Measurements from ENCODE around the gene AK8. TPM values are rescaled to one million over a fixed set of nuclear protein-coding genes. Genes with fewer than 3 reads are reported as not detected.
"Not testable (repeated sequence)": the region's sequence is repeated elsewhere in the genome, so short reads cannot be mapped to it uniquely, and the experiment has no call there.

The AK8 gene
- total RNA-seq, 6 experiments from 2014 or later, result 0.07 to 0.24 (median 0.12) TPM; not detected in 1

DNA sequence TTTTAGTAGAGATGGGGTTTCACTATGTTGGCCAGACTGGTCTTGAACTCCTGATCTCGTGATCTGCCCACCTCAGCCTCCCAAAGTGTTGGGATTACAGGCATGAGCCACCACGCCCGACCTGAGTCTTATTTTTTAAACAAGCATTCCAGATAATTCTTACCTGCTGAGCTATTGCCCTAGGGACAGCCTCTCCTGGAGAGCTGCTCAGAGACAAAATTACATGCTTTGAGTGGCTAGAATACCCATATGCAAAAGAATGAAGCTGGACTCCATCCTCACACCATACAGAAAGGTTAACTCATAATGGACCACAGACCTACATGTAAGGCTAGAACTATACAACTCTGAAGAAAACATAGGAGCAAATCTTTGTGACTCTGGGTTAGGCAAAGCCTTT is 166.2 kb downstream of the AK8 start:
- H3K4me1 Mint-ChIP-seq (ENCODE audit: low read depth), result no peaks in the 10 kb centered on the region
- no peak overlapping the region for H3K27ac Mint-ChIP-seq
- H3K4me3 Mint-ChIP-seq, result no peak overlapping the region
- DNase-seq, result no peak
- no peaks in the 10 kb centered on the region for H3K9me3 Mint-ChIP-seq
- TF ChIP-seq, protein P1, sequence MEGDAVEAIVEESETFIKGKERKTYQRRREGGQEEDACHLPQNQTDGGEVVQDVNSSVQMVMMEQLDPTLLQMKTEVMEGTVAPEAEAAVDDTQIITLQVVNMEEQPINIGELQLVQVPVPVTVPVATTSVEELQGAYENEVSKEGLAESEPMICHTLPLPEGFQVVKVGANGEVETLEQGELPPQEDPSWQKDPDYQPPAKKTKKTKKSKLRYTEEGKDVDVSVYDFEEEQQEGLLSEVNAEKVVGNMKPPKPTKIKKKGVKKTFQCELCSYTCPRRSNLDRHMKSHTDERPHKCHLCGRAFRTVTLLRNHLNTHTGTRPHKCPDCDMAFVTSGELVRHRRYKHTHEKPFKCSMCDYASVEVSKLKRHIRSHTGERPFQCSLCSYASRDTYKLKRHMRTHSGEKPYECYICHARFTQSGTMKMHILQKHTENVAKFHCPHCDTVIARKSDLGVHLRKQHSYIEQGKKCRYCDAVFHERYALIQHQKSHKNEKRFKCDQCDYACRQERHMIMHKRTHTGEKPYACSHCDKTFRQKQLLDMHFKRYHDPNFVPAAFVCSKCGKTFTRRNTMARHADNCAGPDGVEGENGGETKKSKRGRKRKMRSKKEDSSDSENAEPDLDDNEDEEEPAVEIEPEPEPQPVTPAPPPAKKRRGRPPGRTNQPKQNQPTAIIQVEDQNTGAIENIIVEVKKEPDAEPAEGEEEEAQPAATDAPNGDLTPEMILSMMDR (IDR thresholded peaks at IDR 0.05), result no peak
- H3K27me3 Mint-ChIP-seq (ENCODE audit: insufficient read depth), result peaks cover 19% of the 10 kb centered on the region
- H3K36me3 Mint-ChIP-seq (ENCODE audit: low read depth), result no peaks in the 10 kb centered on the region

DNA sequence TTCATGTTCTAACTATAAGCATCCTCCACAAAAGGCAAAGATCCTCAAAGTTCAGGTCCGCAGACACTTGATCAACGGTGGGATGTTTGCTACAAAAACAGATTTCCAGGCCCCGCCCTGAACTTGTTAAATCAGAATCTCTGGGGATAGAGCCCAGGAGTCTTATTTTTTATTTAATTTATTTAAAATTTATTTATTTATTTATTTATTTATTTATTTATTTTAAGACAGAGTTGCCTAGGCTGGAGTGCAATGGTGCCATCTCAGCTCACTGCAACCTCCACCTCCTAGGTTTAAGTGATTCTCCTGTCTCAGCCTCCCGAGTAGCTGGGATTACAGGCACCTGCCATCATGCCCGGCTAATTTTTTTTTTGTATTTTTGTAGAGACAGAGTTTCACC is 166.9 kb downstream of the AK8 start:
- not testable (repeated sequence) for H3K36me3 Mint-ChIP-seq (ENCODE audit: low read depth); H3K9me3 Mint-ChIP-seq; H3K4me3 Mint-ChIP-seq; DNase-seq; H3K27ac Mint-ChIP-seq; H3K4me1 Mint-ChIP-seq (ENCODE audit: low read depth)
- H3K27me3 Mint-ChIP-seq (ENCODE audit: insufficient read depth), result peaks cover 26% of the 10 kb centered on the region

DNA sequence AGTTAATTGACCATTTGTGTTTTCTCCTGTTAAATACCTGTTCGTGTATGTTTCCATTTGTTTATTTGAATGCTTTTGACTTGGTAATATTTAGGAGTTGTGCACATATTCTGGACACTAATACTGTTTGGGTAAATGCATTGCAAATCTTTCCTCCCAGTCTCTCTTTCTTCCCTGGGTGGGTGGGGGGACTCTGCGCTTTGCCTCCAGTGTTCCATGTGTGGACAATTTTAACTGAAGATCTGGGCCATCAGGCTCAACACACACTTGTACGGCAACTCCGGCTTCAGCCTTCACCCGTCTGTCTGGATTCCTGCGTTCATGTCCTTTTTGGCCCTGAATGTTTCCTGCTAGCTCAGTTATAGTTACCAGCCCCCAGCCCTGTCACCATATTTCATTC is 167.8 kb downstream of the AK8 start:
- Mint-ChIP-seq H3K36me3 (ENCODE audit: low read depth) (no peaks in the 10 kb centered on the region), H3K27me3 (ENCODE audit: insufficient read depth) (peaks cover 25% of the 10 kb centered on the region), H3K9me3 (no peaks in the 10 kb centered on the region), H3K4me3 (no peak overlapping the region), H3K27ac (no peak overlapping the region), H3K4me1 (ENCODE audit: low read depth) (no peaks in the 10 kb centered on the region)
- TF ChIP-seq, protein P1 (IDR thresholded peaks at IDR 0.05), result no peak
- no peak for DNase-seq

DNA sequence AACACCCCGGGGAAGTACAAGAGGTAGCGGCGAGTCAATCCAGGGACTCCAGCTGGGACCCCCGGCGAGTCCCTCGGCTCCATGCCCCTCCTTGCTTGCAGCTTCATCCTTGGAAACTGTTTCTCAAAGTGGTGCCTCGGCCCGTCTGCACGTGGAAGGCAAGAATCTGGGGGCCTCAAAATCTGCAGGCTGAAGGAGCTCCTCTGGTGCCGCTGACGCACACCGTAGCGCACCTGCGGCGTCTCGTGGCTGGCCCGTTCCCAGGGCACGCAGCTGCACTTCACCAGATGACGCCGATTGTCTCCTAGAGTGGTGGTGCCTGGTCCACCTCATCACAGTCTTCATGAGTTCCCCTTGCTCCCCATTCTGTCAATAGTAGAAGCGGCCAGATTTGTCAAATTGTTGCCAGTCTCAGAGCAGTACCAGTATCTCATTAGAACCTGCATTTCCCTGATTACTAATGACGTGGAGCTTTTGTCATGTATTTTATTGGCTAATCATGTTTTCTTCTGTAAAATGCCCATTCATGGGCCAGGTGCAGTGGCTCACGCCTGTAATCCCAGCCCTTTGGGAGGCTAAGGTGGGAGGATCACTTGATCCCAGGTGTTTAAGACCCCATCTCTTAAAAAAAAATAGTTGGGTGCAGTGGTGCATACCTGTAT is 169.2 kb downstream of the AK8 start:
- Mint-ChIP-seq H3K27me3 (ENCODE audit: insufficient read depth) (peaks cover 25% of the 10 kb centered on the region), H3K9me3 (no peaks in the 10 kb centered on the region), H3K4me1 (ENCODE audit: low read depth) (peaks cover 2% of the 10 kb centered on the region; the same call in 1 of the 2 replicates), H3K36me3 (ENCODE audit: low read depth) (no peaks in the 10 kb centered on the region), H3K27ac (no peak overlapping the region), H3K4me3 (no peak overlapping the region)
- no peak for DNase-seq
- TF ChIP-seq, protein P1 (IDR thresholded peaks at IDR 0.05), result no peak

DNA sequence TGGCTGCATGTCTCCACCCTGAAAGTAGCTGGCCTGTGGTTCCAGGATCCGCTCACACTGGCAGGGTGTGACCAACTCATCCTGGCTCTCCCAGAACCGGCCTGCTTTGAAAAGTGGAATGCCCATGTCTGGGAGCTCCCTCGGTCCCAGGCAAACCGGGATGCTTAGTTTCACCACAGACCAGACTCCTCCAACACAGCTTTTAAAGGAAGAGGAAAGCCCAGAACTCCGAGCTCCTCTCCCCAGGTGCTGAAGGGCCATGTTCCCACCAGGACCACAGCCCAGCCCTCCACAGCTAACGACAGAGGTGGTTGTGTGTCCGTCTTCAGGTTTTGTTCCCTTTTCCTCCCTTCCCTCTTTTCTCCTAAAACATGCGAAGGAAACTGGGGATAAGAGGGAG is 169.8 kb downstream of the AK8 start:
- TF ChIP-seq, protein P1 (IDR thresholded peaks at IDR 0.05), result no peak
- peaks cover 25% of the 10 kb centered on the region for H3K27me3 Mint-ChIP-seq (ENCODE audit: insufficient read depth)
- H3K4me1 Mint-ChIP-seq (ENCODE audit: low read depth), result peaks cover 9% of the 10 kb centered on the region
- H3K36me3 Mint-ChIP-seq (ENCODE audit: low read depth), result no peaks in the 10 kb centered on the region
- H3K4me3 Mint-ChIP-seq, result no peak overlapping the region
- H3K27ac Mint-ChIP-seq, result no peak overlapping the region
- DNase-seq, result no peak
- H3K9me3 Mint-ChIP-seq, result peaks cover 3% of the 10 kb centered on the region; the same call in 1 of the 2 replicates

DNA sequence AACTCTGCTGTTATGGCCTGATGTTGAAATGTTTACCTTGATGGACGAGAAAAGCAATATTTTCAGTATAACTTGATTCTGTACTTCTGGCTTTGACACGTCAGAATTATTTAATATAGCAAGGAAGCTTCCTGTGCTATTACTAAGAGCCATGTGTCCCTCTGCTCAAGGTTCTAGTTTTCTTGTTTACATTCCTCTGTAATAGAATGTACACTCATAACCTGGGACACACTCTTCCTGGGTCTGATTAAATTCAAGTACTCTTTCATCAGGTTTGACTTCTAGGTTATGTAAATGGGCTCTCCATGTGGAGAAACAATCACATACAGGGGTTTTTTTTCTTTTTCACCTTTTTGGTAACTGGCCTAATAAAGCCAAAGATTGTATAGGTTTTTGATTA is 174.7 kb downstream of the AK8 start:
- no peak for DNase-seq
- peaks cover 10% of the 10 kb centered on the region for H3K9me3 Mint-ChIP-seq
- H3K4me3 Mint-ChIP-seq, result no peak overlapping the region
- no peak overlapping the region for H3K27ac Mint-ChIP-seq
- peaks cover 4% of the 10 kb centered on the region for H3K36me3 Mint-ChIP-seq (ENCODE audit: low read depth)
- H3K27me3 Mint-ChIP-seq (ENCODE audit: insufficient read depth), result peaks cover 16% of the 10 kb centered on the region
- H3K4me1 Mint-ChIP-seq (ENCODE audit: low read depth), result peaks cover 13% of the 10 kb centered on the region
- TF ChIP-seq, protein P1 (IDR thresholded peaks at IDR 0.05), result no peak
